SK-N-SH (cell line): ENCODE results near the gene ISG20. TPM values are rescaled to one million over a fixed set of nuclear protein-coding genes. Genes with fewer than 3 reads are reported as not detected.

ENCODE experiments used
- CTCF ChIA-PET: fragments of 300-600, 350-600 bp; formaldehyde crosslinking; extraction: SDS; loops from one replicate; lab custom pipeline; 2021; lab: Yijun Ruan, JAX
- POLR2A ChIA-PET: fragments of 350-600 bp; sonication (Branson Sonifier 250); formaldehyde crosslinking; extraction: SDS; loops from one replicate; lab custom pipeline; 2020; ENCODE audit warnings: antibody characterized with exemption, inconsistent platforms; lab: Yijun Ruan, JAX
- DNase-seq: peaks from one replicate; pipeline ENCODE4 v3.0.0; 2012
- H2AFZ ChIP-seq: fragments of 200-600 bp; sonication (generic); 2 replicates; pipeline ENCODE4 v1.8.1; 2016; ENCODE audit warnings: antibody characterized with exemption, mild to moderate bottlenecking, low read depth
- H3F3A ChIP-seq: fragments of 200-600 bp; sonication (generic); replicated peaks from 2 replicates; pipeline ENCODE3; 2016; ENCODE audit warnings: antibody characterized with exemption, mild to moderate bottlenecking; ENCODE audit not compliant: insufficient read depth
- H3K27ac ChIP-seq, 2 experiments: fragments of 200-500 bp in 1 of 2; fragments of 200-600 bp in 1 of 2; sonication (Bioruptor generic) in 1 of 2; sonication (generic), shearing (Covaris generic) in 1 of 2; 2 replicates each; pipeline versions ENCODE4 v1.5.1 to v1.6.1; 2014 to 2016; ENCODE audit warnings: low read depth in 2 of 2, inconsistent platforms in 1 of 2, low read length in 1 of 2, mild to moderate bottlenecking in 1 of 2, mixed read lengths in 1 of 2
- H3K27me3 ChIP-seq: fragments of 200-600 bp; sonication (generic), shearing (Covaris generic); 2 replicates; pipeline ENCODE4 v1.6.1; 2016; ENCODE audit warnings: mixed run types; ENCODE audit not compliant: insufficient read depth
- H3K36me3 ChIP-seq, 2 experiments: fragments of 200-500 bp in 1 of 2; fragments of 200-600 bp in 1 of 2; sonication (Bioruptor generic) in 1 of 2; sonication (generic) in 1 of 2; replicated peaks in 1 of 2; 2 replicates each; pipeline versions ENCODE3 to v1.5.1; 2014 to 2016; ENCODE audit warnings: low read length in 1 of 2, mild to moderate bottlenecking in 1 of 2; ENCODE audit not compliant: insufficient read depth in 2 of 2, control insufficient read depth in 1 of 2
- H3K4me1 ChIP-seq, 2 experiments: fragments of 200-500 bp in 1 of 2; fragments of 200-600 bp in 1 of 2; sonication (Bioruptor generic) in 1 of 2; sonication (generic), shearing (Covaris generic) in 1 of 2; 2 replicates each; pipeline versions ENCODE4 v1.5.1 to v1.6.1; 2014 to 2016; ENCODE audit warnings: low read depth in 1 of 2, low read length in 1 of 2, mixed run types in 1 of 2; ENCODE audit not compliant: insufficient read depth in 2 of 2, control insufficient read depth in 1 of 2
- H3K4me2 ChIP-seq: fragments of 200-600 bp; sonication (generic), shearing (Covaris generic); 2 replicates; pipeline ENCODE4 v1.6.1; 2017; ENCODE audit warnings: mixed run types
- H3K4me3 ChIP-seq, 2 experiments: fragments of 200-500 bp in 1 of 2; fragments of 200-600 bp in 1 of 2; sonication (Bioruptor generic) in 1 of 2; sonication (generic), shearing (Covaris generic) in 1 of 2; 2 replicates each; pipeline versions ENCODE4 v1.5.1 to v1.8.1; 2014 to 2016; ENCODE audit warnings: low read depth in 2 of 2, inconsistent platforms in 1 of 2, low read length in 1 of 2, mild to moderate bottlenecking in 1 of 2, mixed read lengths in 1 of 2, moderate library complexity in 1 of 2
- H3K79me2 ChIP-seq: fragments of 200-600 bp; sonication (generic); 2 replicates; pipeline ENCODE4 v1.8.1; 2017; ENCODE audit warnings: mild to moderate bottlenecking; ENCODE audit not compliant: insufficient read depth
- H3K9ac ChIP-seq: fragments of 200-600 bp; sonication (generic); 2 replicates; pipeline ENCODE4 v1.6.1; 2017; ENCODE audit warnings: mixed run types
- H3K9me2 ChIP-seq: fragments of 200-600 bp; sonication (generic); 2 replicates; pipeline ENCODE4 v1.6.1; 2017; ENCODE audit warnings: mixed run types
- H3K9me3 ChIP-seq: fragments of 200-600 bp; sonication (generic); 2 replicates; pipeline ENCODE4 v1.6.1; 2017; ENCODE audit warnings: mixed run types, mild to moderate bottlenecking, moderate library complexity
- H4K20me1 ChIP-seq: fragments of 200-600 bp; sonication (generic); 2 replicates; pipeline ENCODE4 v1.6.1; 2017; ENCODE audit warnings: mild to moderate bottlenecking, mixed run types; ENCODE audit not compliant: insufficient read depth
- CTCF ChIP-seq: fragments of 200-600 bp; sonication (generic); IDR thresholded peaks from 2 replicates; pipeline ENCODE4 v1.6.1; 2017; ENCODE audit warnings: antibody characterized with exemption, mild to moderate bottlenecking, moderate library complexity
- EP300 ChIP-seq, 2 experiments: IDR thresholded peaks; 2 replicates each; pipeline versions ENCODE4 v1.4.0 to v1.6.1; 2012; ENCODE audit warnings: borderline replicate concordance in 1 of 2, low read depth in 1 of 2, low read length in 1 of 2
- FOXJ3 ChIP-seq: sonication (generic); formaldehyde crosslinking; IDR thresholded peaks from 2 replicates; pipeline ENCODE4 v1.5.1; 2020; ENCODE audit warnings: mild to moderate bottlenecking, missing genetic modification reagents
- IRF3 ChIP-seq: fragments of 150-350 bp; IDR thresholded peaks from 2 replicates; pipeline ENCODE4 v1.6.1; 2016; ENCODE audit warnings: mild to moderate bottlenecking, low read depth, low read length
- NRF1 ChIP-seq: IDR thresholded peaks from 2 replicates; pipeline ENCODE4 v1.6.1; 2012; ENCODE audit warnings: low read depth, mild to moderate bottlenecking, low read length
- PBX3 ChIP-seq: IDR thresholded peaks from 2 replicates; pipeline ENCODE4; 2012
- RFX5 ChIP-seq: IDR thresholded peaks from 2 replicates; pipeline ENCODE4 v1.6.1; 2012; ENCODE audit warnings: mild to moderate bottlenecking, improper control_type of control experiment, low read length
- SIN3A ChIP-seq: IDR thresholded peaks from 2 replicates; pipeline ENCODE4 v1.6.1; 2012; ENCODE audit warnings: low read depth, mild to moderate bottlenecking, low read length, moderate library complexity, borderline replicate concordance
- TCF12 ChIP-seq: IDR thresholded peaks from 2 replicates; pipeline ENCODE4 v1.4.0; 2012
- TEAD4 ChIP-seq: IDR thresholded peaks from 2 replicates; pipeline ENCODE4 v1.4.0; 2012; ENCODE audit warnings: mild to moderate bottlenecking, borderline replicate concordance; ENCODE audit not compliant: insufficient read depth
- USF2 ChIP-seq: fragments of 150-350 bp; IDR thresholded peaks from 2 replicates; pipeline ENCODE4 v1.6.1; 2017; ENCODE audit warnings: antibody characterized with exemption, low read length, low read depth, borderline replicate concordance
- WGBS: methylation state at CpG from one replicate; pipeline ENCODE4 v1.1.6; 2017; ENCODE audit warnings: low lambda C conversion rate; 5-methylcytosine and 5-hydroxymethylcytosine counted together
- polyA plus RNA-seq, 3 experiments: library from polyadenylated mRNA; depleted of rRNA; stranded (reverse); fragments of >200 nt; gene quantifications; 2 replicates each; pipeline ENCODE4 v1.2.3, GENCODE V29; 2012

ISG20 gene
- polyA plus RNA-seq, 1 of the 3 experiments (the other 2 are of a cell fraction) = 2.0 TPM

GRCh38 chr15:88655103-88655553 is 16.3 kb downstream of the ISG20 start:
- no peaks in the 10 kb centered on the region for H3K36me3 ChIP-seq
- no peak overlapping the region for H3K9ac ChIP-seq
- H3K9me3 ChIP-seq = no peaks in the 10 kb centered on the region
- TF ChIP-seq TEAD4 (no peak), CTCF (no peak), TCF12 (no peak), PBX3 (no peak), USF2 (no peak), SIN3A (no peak), EP300 (IDR thresholded peaks at IDR 0.05; ENCODE audit: borderline replicate concordance in 1 of 2, low read depth in 1 of 2, low read length in 1 of 2) (no peak), RFX5 (no peak), NRF1 (no peak), FOXJ3 (CRISPR knock-in tag) (no peak), IRF3 (no peak)
- TF ChIP-seq, all 33 proteins: peak for 0
- 75% methylated on average over 12 of the region's 14 CpGs for WGBS
- Histone ChIP-seq H4K20me1 (no peaks in the 10 kb centered on the region), H2AFZ (no peak overlapping the region), H3K4me3 (no peak overlapping the region), H3K27me3 (no peaks in the 10 kb centered on the region), H3F3A (no peaks in the 10 kb centered on the region), H3K4me1 (peaks cover 0 to 18% of the 10 kb centered on the region in 2 experiments; a peak in 1 of 4 replicates), H3K9me2 (no peaks in the 10 kb centered on the region), H3K79me2 (no peaks in the 10 kb centered on the region), H3K4me2 (no peak overlapping the region), H3K27ac (no peak overlapping the region)
- DNase-seq = no peak
- ChIA-PET POLR2A (no interaction called here), CTCF (interaction anchor here (0.9 to 4.9 kb wide), 5 partner anchors 11 to 243 kb away, joined by 3 to 50 read pairs (median 4); no protein-coding TSS in a partner anchor)
